Coronary artery (tissue), 2 donors: ENCODE measurements around the gene GMEB2.
A peak's percentile ranks its signal among the peaks of the same experiment; 100 is the strongest.

Experiments
- DNase-seq: peaks from one replicate; pipeline ENCODE4 v3.0.0-alpha.2; 2017; ENCODE audit warnings: low spot score
- H3K27ac ChIP-seq, 2 donors: fragments of 200-600 bp; sonication (generic); one replicate each; pipeline ENCODE4 v1.5.1; 2016 to 2019
- H3K4me3 ChIP-seq: fragments of 200-600 bp; sonication (generic); 2 replicates; pipeline ENCODE4 v1.5.1; 2016; ENCODE audit warnings: mild to moderate bottlenecking, moderate library complexity
- TF ChIP-seq, protein P1 (sequence below): fragments of 200-600 bp; sonication (generic); IDR thresholded peaks from one replicate; pipeline ENCODE4 v1.5.1; 2019; ENCODE audit warnings: antibody characterized with exemption

Gene GMEB2

DNA sequence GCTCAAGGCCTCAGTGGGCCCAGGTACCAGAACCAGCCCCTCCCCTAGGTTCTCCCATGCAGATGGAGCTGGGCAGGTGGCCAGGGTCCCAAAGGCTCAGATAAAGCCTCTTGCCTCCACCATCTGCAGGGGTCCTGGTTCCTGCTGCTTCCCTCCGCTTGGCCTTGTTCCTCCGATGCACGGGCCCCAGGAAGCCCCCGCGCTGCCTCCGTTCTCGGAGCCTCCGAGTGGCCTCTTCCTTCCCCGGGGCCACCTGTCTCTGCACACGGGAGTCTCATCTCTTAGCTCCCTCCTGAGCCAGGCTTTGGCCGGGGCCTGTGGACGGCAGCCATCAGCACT lies 87.8 kb downstream of the GMEB2 start:
- no peak overlapping the region for H3K4me3 ChIP-seq
- TF ChIP-seq, protein P1, sequence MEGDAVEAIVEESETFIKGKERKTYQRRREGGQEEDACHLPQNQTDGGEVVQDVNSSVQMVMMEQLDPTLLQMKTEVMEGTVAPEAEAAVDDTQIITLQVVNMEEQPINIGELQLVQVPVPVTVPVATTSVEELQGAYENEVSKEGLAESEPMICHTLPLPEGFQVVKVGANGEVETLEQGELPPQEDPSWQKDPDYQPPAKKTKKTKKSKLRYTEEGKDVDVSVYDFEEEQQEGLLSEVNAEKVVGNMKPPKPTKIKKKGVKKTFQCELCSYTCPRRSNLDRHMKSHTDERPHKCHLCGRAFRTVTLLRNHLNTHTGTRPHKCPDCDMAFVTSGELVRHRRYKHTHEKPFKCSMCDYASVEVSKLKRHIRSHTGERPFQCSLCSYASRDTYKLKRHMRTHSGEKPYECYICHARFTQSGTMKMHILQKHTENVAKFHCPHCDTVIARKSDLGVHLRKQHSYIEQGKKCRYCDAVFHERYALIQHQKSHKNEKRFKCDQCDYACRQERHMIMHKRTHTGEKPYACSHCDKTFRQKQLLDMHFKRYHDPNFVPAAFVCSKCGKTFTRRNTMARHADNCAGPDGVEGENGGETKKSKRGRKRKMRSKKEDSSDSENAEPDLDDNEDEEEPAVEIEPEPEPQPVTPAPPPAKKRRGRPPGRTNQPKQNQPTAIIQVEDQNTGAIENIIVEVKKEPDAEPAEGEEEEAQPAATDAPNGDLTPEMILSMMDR: no peak
- no peak overlapping the region for H3K27ac ChIP-seq
- DNase-seq: no peak

DNA sequence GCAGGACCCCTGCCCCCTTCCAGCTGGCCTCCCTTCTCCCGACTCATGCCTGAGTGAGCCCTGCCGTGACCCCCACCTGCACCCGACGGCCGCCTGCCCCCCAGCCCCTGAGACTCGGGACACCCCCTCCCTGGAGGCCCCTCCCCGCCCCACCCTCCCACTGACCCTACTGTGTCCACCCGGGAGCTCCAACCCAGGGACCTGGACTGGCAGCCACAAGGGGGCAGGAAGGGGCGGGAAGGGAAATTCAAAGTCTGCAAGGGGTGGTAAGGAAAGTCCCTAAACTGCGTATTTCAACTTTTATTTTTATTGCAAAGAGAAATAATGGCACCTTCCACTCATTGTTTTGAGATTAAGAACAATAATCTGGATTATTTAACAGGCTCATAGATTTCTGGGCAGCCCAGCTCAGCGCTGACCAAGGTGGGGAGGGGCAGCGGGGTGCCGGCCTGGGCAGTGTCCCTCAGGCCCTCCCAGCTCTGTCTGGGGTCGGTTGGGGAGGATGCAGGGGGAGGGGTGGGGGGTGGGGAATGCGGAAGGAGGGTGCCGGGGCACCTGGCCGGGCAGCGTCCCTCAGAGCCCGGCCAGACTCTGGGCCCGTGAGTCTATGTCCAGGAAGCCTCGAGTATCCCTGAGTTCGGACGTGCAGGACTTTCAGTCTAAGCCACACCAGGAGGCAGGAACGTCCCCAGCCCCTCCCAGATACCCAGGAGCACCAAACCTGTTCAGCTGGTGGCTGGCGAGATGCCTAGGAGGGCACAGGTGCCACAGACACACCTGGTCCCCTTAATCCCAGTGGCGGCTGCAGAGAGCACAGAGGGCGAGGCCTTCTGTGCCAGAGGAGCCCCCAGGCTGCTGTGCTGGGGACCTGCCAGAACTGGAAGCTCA lies 88.5 kb downstream of the GMEB2 start:
- no peak for DNase-seq
- H3K4me3 ChIP-seq: peak overlapping the region; percentile 60
- H3K27ac ChIP-seq: peak overlapping the region in 1 of 2 donors; percentile 56
- TF ChIP-seq, protein P1: peak; percentile 9
